ENCODE data around the gene PRIMPOL. TPM values are rescaled to one million over a fixed set of nuclear protein-coding genes. Genes with fewer than 3 reads are reported as not detected.
"Not testable (repeated sequence)": the region's sequence is repeated elsewhere in the genome, so short reads cannot be mapped to it uniquely, and the experiment has no call there.

The PRIMPOL gene, protein sequence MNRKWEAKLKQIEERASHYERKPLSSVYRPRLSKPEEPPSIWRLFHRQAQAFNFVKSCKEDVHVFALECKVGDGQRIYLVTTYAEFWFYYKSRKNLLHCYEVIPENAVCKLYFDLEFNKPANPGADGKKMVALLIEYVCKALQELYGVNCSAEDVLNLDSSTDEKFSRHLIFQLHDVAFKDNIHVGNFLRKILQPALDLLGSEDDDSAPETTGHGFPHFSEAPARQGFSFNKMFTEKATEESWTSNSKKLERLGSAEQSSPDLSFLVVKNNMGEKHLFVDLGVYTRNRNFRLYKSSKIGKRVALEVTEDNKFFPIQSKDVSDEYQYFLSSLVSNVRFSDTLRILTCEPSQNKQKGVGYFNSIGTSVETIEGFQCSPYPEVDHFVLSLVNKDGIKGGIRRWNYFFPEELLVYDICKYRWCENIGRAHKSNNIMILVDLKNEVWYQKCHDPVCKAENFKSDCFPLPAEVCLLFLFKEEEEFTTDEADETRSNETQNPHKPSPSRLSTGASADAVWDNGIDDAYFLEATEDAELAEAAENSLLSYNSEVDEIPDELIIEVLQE
- 23.2 and 29.5 TPM in 2 replicates for total RNA-seq (2021)
- Bru-seq, nascent RNA: percentile 73 among the genes with signal in this experiment
- percentile 80 among the genes with signal in this experiment for BruChase-seq, experiment 1, labeled RNA remaining after a 2-hour chase
- BruChase-seq, experiment 2, labeled RNA remaining after a 6-hour chase: percentile 73 among the genes with signal in this experiment
- long read RNA-seq, transcript PRIMPOL-201 (14 exons, 2,289 nt): major isoform, 16 of 32 reads
- long read RNA-seq, partial matches to known transcripts: 0 of 32 reads
- long read RNA-seq, other reads (novel, unspliced or antisense): 13 of 32 reads

- H3K4me2 ChIP-seq: peak within 1 kb of the TSS; percentile 90
- CTCF ChIA-PET: interaction anchor here (0.6 to 1.0 kb wide), 3 partner anchors 55 to 385 kb away, joined by 3 to 7 read pairs (median 3); no protein-coding TSS in a partner anchor
These were observed at the start of gene PRIMPOL, which contains the start of gene CASP3 for GRCh38 chr4:184649026-184649970. TSS of gene PRIMPOL (plus strand) at chr4:184649738. CDS start at chr4:184657141, 7,403 bp downstream. TSS of gene CASP3 (minus strand) at chr4:184649447. CDS start at chr4:184638453, 10,994 bp downstream.

DNA sequence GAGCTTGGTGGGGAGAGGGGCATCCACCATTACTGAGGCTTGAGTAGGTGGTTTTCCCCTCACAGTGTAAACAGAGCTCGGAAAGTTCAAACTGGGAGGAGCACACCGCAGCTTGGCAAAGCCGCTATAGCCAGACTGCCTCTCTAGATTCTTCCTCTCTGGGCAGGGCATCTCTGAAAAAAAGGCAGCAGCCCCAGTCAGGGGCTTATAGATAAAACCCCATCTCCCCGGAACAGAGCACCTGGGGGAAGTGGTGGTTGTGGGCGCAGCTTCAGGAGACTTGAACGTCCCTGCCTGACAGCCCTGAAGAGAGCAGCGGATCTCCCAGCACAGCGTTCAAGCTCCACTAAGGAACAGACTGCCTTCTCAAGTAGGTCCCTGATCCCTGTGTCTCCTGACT lies 48.6 kb upstream of the PRIMPOL start:
- H3K27me3 ChIP-seq (ENCODE audit: insufficient read depth, low read depth); CTCF ChIA-PET; H3K79me2 ChIP-seq (ENCODE audit: low read depth); BruUV-seq (replicated peaks); intact Hi-C loops (cut with micrococcal nuclease; ENCODE audit: unreplicated experiment); H3K4me3 ChIP-seq; POLR2A ChIA-PET (ENCODE audit: unreplicated experiment); DNase-seq; H2AFZ ChIP-seq; H3K27ac ChIP-seq; H3K4me2 ChIP-seq; H3K36me3 ChIP-seq (ENCODE audit: low read depth); H3K9me2 ChIP-seq (ENCODE audit: insufficient read depth); H4K20me1 ChIP-seq (ENCODE audit: insufficient read depth); H3K9me3 ChIP-seq (ENCODE audit: insufficient read depth, low read depth); H3K4me1 ChIP-seq (replicated peaks; ENCODE audit: insufficient read depth): not testable (repeated sequence)
- H3F3A ChIP-seq (ENCODE audit: insufficient read depth, low read depth): 0 out of 2 replicates have a peak, but pooled peaks cover 12% of the 10 kb centered on the region

More at GRCh38 chr4:184649026-184649970, at the start of gene PRIMPOL, which contains the start of gene CASP3:
- Histone ChIP-seq H3K9me3 (ENCODE audit: insufficient read depth, low read depth) (no peaks in the 10 kb centered on the region), H3K79me2 (ENCODE audit: low read depth) (peaks cover 48% of the 10 kb centered on the region), H2AFZ (peak within 1 kb of the TSS; percentile 76), H4K20me1 (ENCODE audit: insufficient read depth) (no peaks in the 10 kb centered on the region; the same call in 1 of the 2 replicates), H3K36me3 (ENCODE audit: low read depth) (no peaks in the 10 kb centered on the region), H3F3A (ENCODE audit: insufficient read depth, low read depth) (no peaks in the 10 kb centered on the region), H3K9me2 (ENCODE audit: insufficient read depth) (no peaks in the 10 kb centered on the region), H3K27me3 (ENCODE audit: insufficient read depth, low read depth) (no peaks in the 10 kb centered on the region), H3K4me3 (peak within 1 kb of the TSS; percentile 83), H3K4me1 (replicated peaks; ENCODE audit: insufficient read depth) (peaks cover 20% of the 10 kb centered on the region), H3K27ac (peak within 1 kb of the TSS; percentile 73)
- DNase-seq: peak; percentile 66 to 97
- intact Hi-C loops (cut with micrococcal nuclease; ENCODE audit: unreplicated experiment): loop anchor here (1.0 to 10.0 kb wide), 8 partner anchors 52 to 383 kb away; partner anchors contain the start of gene IRF2
- POLR2A ChIA-PET (ENCODE audit: unreplicated experiment): interaction anchor here (0.6 to 1.2 kb wide), 11 partner anchors 13 to 1466 kb away, joined by 3 to 25 read pairs (median 9); no protein-coding TSS in a partner anchor
- no TSS peak for BruUV-seq (replicated peaks)
- TF ChIP-seq, protein P1, sequence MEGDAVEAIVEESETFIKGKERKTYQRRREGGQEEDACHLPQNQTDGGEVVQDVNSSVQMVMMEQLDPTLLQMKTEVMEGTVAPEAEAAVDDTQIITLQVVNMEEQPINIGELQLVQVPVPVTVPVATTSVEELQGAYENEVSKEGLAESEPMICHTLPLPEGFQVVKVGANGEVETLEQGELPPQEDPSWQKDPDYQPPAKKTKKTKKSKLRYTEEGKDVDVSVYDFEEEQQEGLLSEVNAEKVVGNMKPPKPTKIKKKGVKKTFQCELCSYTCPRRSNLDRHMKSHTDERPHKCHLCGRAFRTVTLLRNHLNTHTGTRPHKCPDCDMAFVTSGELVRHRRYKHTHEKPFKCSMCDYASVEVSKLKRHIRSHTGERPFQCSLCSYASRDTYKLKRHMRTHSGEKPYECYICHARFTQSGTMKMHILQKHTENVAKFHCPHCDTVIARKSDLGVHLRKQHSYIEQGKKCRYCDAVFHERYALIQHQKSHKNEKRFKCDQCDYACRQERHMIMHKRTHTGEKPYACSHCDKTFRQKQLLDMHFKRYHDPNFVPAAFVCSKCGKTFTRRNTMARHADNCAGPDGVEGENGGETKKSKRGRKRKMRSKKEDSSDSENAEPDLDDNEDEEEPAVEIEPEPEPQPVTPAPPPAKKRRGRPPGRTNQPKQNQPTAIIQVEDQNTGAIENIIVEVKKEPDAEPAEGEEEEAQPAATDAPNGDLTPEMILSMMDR (conservative IDR thresholded peaks at IDR 0.05): no peak
- no peak for TF ChIP-seq EZH2 (IDR thresholded peaks at IDR 0.05; ENCODE audit: low read depth)

DNA sequence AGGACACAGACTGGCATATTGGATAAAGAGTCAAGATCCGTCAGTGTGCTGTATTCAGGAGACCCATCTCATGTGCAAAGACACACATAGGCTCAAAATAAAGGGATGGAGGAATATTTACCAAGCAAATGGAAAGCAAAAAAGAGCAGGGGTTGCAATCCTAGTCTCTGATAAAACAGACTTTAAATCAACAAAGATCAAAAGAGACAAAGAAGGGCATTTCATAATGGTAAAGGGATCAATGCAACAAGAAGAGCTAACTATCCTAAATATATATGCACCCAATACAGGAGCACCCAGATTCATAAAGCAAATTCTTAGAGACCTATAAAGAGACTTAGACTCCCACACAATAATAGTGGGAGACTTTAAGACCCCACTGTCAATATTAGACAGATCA lies 46.7 kb upstream of the PRIMPOL start:
- H3K79me2 ChIP-seq (ENCODE audit: low read depth); H3K4me2 ChIP-seq; H3K4me1 ChIP-seq (replicated peaks; ENCODE audit: insufficient read depth); H3K27ac ChIP-seq; BruUV-seq (replicated peaks); H3K27me3 ChIP-seq (ENCODE audit: insufficient read depth, low read depth); H3K4me3 ChIP-seq; H3K36me3 ChIP-seq (ENCODE audit: low read depth); POLR2A ChIA-PET (ENCODE audit: unreplicated experiment); H2AFZ ChIP-seq; H4K20me1 ChIP-seq (ENCODE audit: insufficient read depth); CTCF ChIA-PET; intact Hi-C loops (cut with micrococcal nuclease; ENCODE audit: unreplicated experiment); H3K9me2 ChIP-seq (ENCODE audit: insufficient read depth); H3F3A ChIP-seq (ENCODE audit: insufficient read depth, low read depth); DNase-seq; H3K9me3 ChIP-seq (ENCODE audit: insufficient read depth, low read depth): not testable (repeated sequence)

DNA sequence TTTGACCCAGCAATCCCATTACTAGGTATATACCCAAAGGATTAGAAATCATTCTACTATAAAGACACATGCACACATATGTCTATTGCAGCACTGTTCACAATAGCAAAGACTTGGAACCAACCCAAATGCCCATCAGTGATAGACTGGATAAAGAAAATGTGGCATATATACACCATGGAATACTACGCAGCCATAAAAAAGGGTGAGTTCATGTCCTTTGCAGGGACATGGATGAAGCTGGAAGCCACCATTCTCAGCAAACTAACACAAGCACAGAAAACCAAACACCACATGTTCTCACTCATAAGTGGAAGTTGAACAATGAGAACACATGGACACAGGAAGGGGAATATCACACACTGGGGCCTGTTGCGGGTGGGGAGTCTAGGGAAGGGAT lies 42.1 kb upstream of the PRIMPOL start:
- H3K9me2 ChIP-seq (ENCODE audit: insufficient read depth); H3K79me2 ChIP-seq (ENCODE audit: low read depth); H3K27ac ChIP-seq; H3F3A ChIP-seq (ENCODE audit: insufficient read depth, low read depth); H4K20me1 ChIP-seq (ENCODE audit: insufficient read depth); H3K27me3 ChIP-seq (ENCODE audit: insufficient read depth, low read depth); H3K9me3 ChIP-seq (ENCODE audit: insufficient read depth, low read depth); DNase-seq; H2AFZ ChIP-seq; BruUV-seq (replicated peaks); CTCF ChIA-PET; intact Hi-C loops (cut with micrococcal nuclease; ENCODE audit: unreplicated experiment); H3K36me3 ChIP-seq (ENCODE audit: low read depth); POLR2A ChIA-PET (ENCODE audit: unreplicated experiment); H3K4me2 ChIP-seq; H3K4me3 ChIP-seq; H3K4me1 ChIP-seq (replicated peaks; ENCODE audit: insufficient read depth): not testable (repeated sequence)
